Measurements from ENCODE around the gene LRRN1.
A peak's percentile ranks its signal among the peaks of the same experiment; 100 is the strongest.
"Not testable (repeated sequence)": the region's sequence is repeated elsewhere in the genome, so short reads cannot be mapped to it uniquely, and the experiment has no call there.

LRRN1 gene

DNA sequence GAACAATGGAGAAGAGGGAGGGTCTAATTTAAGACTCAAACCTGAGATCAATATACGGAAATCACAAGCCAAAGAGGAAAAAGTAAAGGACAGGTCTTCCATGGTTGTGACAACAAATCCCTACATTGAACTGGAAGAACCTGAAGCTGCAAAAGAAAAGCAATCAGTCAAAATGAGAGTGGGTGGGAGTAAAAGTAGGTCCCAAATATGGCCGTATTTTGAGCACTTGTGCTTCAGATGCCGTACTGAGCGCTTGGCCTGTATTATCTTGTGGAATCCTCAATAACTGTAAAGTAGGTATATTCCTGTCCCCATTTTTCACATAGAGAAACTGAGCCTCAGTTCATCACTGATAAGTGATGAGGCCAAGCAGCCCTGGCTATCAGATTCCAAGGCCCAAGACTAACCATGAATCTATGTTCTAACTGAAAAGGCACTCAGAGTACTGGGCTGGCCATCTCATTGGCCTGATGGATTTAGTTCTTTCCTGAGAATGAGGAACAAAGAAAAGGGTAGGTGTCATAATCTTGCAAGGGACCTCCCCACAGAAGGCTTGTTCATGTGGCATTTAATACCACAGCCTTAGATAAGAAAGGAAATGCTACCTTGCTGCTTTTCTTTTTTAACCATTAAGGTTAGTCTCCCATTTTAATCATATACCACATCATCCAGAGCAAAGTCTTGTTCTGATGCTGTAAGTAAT lies 52.5 kb downstream of the LRRN1 start:
- no peak overlapping the region for H3K27ac ChIP-seq
- TF ChIP-seq, protein P1, sequence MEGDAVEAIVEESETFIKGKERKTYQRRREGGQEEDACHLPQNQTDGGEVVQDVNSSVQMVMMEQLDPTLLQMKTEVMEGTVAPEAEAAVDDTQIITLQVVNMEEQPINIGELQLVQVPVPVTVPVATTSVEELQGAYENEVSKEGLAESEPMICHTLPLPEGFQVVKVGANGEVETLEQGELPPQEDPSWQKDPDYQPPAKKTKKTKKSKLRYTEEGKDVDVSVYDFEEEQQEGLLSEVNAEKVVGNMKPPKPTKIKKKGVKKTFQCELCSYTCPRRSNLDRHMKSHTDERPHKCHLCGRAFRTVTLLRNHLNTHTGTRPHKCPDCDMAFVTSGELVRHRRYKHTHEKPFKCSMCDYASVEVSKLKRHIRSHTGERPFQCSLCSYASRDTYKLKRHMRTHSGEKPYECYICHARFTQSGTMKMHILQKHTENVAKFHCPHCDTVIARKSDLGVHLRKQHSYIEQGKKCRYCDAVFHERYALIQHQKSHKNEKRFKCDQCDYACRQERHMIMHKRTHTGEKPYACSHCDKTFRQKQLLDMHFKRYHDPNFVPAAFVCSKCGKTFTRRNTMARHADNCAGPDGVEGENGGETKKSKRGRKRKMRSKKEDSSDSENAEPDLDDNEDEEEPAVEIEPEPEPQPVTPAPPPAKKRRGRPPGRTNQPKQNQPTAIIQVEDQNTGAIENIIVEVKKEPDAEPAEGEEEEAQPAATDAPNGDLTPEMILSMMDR (IDR thresholded peaks at IDR 0.05): no peak
- no peak for TF ChIP-seq ZFX (IDR thresholded peaks at IDR 0.05; ENCODE audit: borderline replicate concordance)

DNA sequence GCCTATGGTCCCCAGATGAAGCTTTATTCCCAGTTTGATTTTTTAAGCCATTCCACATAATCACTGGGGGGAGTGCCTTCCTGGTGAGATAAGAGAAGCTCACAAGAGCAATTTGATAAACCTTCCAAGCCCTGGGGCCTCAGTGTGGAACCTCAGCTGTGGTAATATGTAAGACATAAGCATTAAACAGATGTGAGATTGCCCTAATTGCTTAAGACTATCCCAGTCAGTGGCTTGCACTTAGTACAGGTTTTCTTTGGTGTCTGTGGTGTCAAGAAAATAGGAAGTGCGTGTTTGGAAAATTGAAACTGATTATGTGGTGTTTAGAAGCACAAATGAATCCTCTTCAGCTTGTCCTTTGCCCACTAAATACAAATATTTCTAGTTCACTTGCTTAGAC lies 54.3 kb downstream of the LRRN1 start:
- no peak overlapping the region for H3K27ac ChIP-seq
- TF ChIP-seq, protein P1 (IDR thresholded peaks at IDR 0.05): no peak
- no peak for TF ChIP-seq ZFX (IDR thresholded peaks at IDR 0.05; ENCODE audit: borderline replicate concordance)

DNA sequence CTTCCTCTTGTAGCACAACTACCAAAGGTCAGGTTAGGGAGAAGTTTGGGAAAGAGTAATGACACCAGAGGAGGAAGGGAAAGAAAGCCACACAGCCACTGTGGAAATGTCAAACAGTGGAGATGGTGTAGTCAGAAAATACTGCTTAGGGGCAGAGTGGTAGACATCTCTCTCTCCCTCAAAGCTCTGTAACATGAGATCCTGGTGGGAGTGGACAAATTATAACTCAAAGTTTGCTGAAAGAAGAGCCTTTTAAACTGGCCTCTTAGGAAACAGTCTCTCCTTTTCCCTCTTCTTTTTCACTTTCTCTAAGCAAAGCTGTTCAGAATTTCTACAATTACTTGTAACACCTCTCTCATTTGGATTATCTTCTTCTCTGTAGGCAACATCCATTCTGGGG lies 55.8 kb downstream of the LRRN1 start:
- TF ChIP-seq ZFX (IDR thresholded peaks at IDR 0.05; ENCODE audit: borderline replicate concordance): no peak
- TF ChIP-seq, protein P1 (IDR thresholded peaks at IDR 0.05): no peak

DNA sequence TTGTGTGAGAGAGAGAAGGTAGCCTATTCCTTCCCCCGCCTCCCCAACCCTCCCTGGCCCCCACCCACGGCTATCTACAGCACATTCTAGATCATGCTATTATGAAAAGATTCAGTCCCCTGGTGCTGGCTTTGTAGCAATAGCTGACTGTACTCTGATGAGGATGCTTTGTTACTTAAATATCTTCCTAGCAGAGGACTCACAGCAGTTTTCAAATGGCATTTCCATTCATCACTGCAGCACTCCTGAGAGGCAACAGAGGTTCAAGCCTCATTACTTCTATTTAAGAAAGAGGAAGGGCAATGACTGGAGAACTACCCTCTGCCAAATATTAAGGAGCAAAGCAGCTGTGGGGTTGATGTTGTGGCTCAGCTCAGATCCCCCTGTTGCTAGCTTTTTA lies 61.0 kb downstream of the LRRN1 start:
- H3K27ac ChIP-seq: no peak overlapping the region
- TF ChIP-seq, protein P1 (IDR thresholded peaks at IDR 0.05): no peak
- no peak for TF ChIP-seq ZFX (IDR thresholded peaks at IDR 0.05; ENCODE audit: borderline replicate concordance)

More for the DNA sequence above, 55.8 kb downstream of the LRRN1 start:
- H3K27ac ChIP-seq: no peak overlapping the region

DNA sequence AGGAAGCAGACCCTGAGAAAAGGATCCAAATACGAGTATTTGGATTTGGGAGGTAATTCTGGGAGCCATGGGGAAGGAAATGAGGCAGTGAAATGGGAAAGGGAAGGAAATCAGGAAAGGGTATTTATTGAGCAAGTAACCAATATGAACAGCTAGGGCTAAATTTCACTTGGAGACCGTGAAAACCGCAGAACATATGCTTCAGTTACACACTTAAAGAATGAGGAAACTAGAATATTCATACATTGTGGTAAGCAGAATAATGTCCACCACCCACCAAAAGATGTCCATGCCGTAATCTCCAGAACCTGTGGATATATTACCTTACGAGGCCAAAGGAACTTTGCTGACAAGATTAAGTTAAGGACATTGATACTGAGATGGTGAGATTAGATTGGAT lies 63.3 kb downstream of the LRRN1 start:
- TF ChIP-seq ZFX (IDR thresholded peaks at IDR 0.05; ENCODE audit: borderline replicate concordance): no peak
- TF ChIP-seq, protein P1 (IDR thresholded peaks at IDR 0.05): no peak
- H3K27ac ChIP-seq: 0 out of 2 replicates have a peak overlapping the region, but pooled peaks have one; percentile 22

DNA sequence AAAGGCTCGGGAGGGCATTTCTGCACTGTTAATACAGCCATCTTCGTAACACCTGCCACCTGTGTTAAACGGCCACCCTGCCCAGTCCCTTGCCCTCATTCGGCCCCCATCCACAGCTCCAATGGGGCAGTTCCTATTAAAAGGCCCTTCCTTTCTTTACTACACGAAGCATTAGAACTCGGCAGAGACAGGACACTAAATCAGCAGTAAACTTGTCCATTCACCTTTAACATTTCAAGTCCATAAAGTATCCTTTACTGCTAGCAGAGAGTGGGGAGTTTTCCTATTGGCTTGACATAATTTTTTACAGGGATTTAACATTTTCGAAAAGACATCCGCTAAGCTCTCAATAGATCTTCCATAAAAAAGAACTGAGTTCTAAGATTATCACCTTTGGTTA lies 76.3 kb downstream of the LRRN1 start:
- H3K27ac ChIP-seq: no peak overlapping the region
- TF ChIP-seq, protein P1 (IDR thresholded peaks at IDR 0.05): no peak
- no peak for TF ChIP-seq ZFX (IDR thresholded peaks at IDR 0.05; ENCODE audit: borderline replicate concordance)

DNA sequence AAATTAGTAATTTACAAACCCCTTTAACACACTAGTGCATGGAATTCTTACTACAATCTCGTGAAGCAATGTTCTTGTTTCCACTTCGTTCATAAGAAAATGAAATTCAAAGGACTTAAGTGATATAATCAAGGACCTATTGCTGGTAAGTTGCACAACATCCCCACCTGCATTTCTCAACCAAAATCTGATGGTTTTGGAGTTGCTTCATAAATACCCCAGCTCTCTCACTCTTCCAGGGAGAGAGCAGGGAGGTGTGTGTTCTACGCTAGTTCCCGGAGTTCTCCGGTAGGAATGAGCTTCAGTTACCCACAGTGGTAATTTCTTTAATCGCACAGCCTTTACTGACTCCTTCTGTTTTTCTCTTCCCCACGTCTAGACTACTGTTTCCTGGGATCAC lies 81.8 kb downstream of the LRRN1 start:
- no peak overlapping the region for H3K27ac ChIP-seq
- TF ChIP-seq, protein P1 (IDR thresholded peaks at IDR 0.05): no peak
- no peak for TF ChIP-seq ZFX (IDR thresholded peaks at IDR 0.05; ENCODE audit: borderline replicate concordance)

DNA sequence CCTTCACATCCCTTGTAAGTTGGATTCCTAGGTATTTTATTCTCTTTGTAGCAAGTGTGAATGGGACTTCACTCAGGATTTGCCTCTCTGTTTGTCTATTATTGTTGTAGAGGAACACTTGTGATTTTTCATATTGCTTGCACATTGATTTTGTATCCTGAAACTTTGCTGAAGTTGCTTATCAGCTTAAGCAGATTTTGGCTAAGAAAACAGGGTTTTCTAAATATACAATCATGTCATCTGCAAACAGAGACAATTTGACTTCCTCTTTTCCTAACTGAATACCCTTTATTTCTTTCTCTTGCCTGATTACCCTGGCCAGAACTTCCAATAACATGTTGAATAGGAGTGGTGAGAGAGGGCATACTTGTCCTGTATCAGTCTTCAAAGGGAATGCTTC lies 88.1 kb downstream of the LRRN1 start:
- H3K27ac ChIP-seq: not testable (repeated sequence)

Measured in 22Rv1 (cell line).